Nephron progenitor cell (in vitro differentiated cells): ENCODE results near the gene CCDC157.
A peak's percentile ranks its signal among the peaks of the same experiment; 100 is the strongest.

Experiments
- DNase-seq: peaks from one replicate; pipeline ENCODE4 v3.0.0; 2021
- H3K27ac Mint-ChIP-seq: 2 replicates; pipeline ENCODE4 v1.8.0; 2021; ENCODE audit warnings: mild to moderate bottlenecking, moderate library complexity, mixed read lengths
- H3K27me3 Mint-ChIP-seq: 2 replicates; pipeline ENCODE4 v1.8.0; 2021; ENCODE audit warnings: mild to moderate bottlenecking, low read depth, mixed read lengths; ENCODE audit not compliant: poor library complexity
- H3K36me3 Mint-ChIP-seq: 2 replicates; pipeline ENCODE4 v1.8.0; 2021; ENCODE audit warnings: low read depth, mixed read lengths
- H3K4me1 Mint-ChIP-seq: 2 replicates; pipeline ENCODE4 v1.8.0; 2021; ENCODE audit warnings: mixed read lengths
- H3K4me3 Mint-ChIP-seq: 2 replicates; pipeline ENCODE4 v1.8.0; 2021; ENCODE audit warnings: mild to moderate bottlenecking, moderate library complexity, mixed read lengths
- H3K9me3 Mint-ChIP-seq: 2 replicates; pipeline ENCODE4 v1.8.0; 2021; ENCODE audit warnings: mild to moderate bottlenecking, moderate library complexity, mixed read lengths
- CTCF ChIP-seq: fragments of 200-600 bp; sonication (generic); IDR thresholded peaks from 2 replicates; pipeline ENCODE4 v1.5.0; 2021; ENCODE audit warnings: antibody characterized with exemption

Gene CCDC157

GRCh38 chr22:30368420-30368819 is 11.6 kb downstream of the CCDC157 start:
- Mint-ChIP-seq H3K4me1 (peaks cover 42% of the 10 kb centered on the region), H3K27me3 (peaks cover 3% of the 10 kb centered on the region), H3K27ac (no peak overlapping the region), H3K36me3 (no peaks in the 10 kb centered on the region), H3K4me3 (no peak overlapping the region), H3K9me3 (no peaks in the 10 kb centered on the region)
- no peak for DNase-seq
- TF ChIP-seq CTCF = no peak

GRCh38 chr22:30370641-30371230 is 13.9 kb downstream of the CCDC157 start:
- Mint-ChIP-seq H3K9me3 (no peaks in the 10 kb centered on the region), H3K27ac (peak overlapping the region; percentile 83), H3K36me3 (no peaks in the 10 kb centered on the region), H3K27me3 (peaks cover 3% of the 10 kb centered on the region), H3K4me3 (no peak overlapping the region), H3K4me1 (peaks cover 42% of the 10 kb centered on the region)
- peak; percentile 39 for DNase-seq
- no peak for TF ChIP-seq CTCF

GRCh38 chr22:30371321-30371720 is 14.5 kb downstream of the CCDC157 start:
- TF ChIP-seq CTCF = no peak
- Mint-ChIP-seq H3K27me3 (peaks cover 3% of the 10 kb centered on the region), H3K4me3 (no peak overlapping the region), H3K4me1 (peaks cover 42% of the 10 kb centered on the region), H3K9me3 (no peaks in the 10 kb centered on the region), H3K36me3 (no peaks in the 10 kb centered on the region), H3K27ac (no peak overlapping the region)
- DNase-seq = no peak

- Mint-ChIP-seq H3K27ac (no peak overlapping the region), H3K4me3 (no peak overlapping the region), H3K4me1 (peaks cover 42% of the 10 kb centered on the region), H3K9me3 (no peaks in the 10 kb centered on the region), H3K36me3 (no peaks in the 10 kb centered on the region), H3K27me3 (peaks cover 3% of the 10 kb centered on the region)
- DNase-seq = no peak
- no peak for TF ChIP-seq CTCF
These were observed 15.2 kb downstream of the CCDC157 start for GRCh38 chr22:30371981-30372380.

- H3K4me1 Mint-ChIP-seq = peaks cover 41% of the 10 kb centered on the region
- no peak overlapping the region for H3K4me3 Mint-ChIP-seq
- H3K27me3 Mint-ChIP-seq = peaks cover 3% of the 10 kb centered on the region
- no peak for TF ChIP-seq CTCF
- no peaks in the 10 kb centered on the region for H3K9me3 Mint-ChIP-seq
- peaks cover 2% of the 10 kb centered on the region for H3K36me3 Mint-ChIP-seq
- DNase-seq = no peak
- H3K27ac Mint-ChIP-seq = peak overlapping the region; percentile 84
These were observed 16.1 kb downstream of the CCDC157 start for GRCh38 chr22:30372915-30373314.
